PC-9 (cell line): ENCODE measurements around the gene DSN1. TPM values are rescaled to one million over a fixed set of nuclear protein-coding genes. Genes with fewer than 3 reads are reported as not detected.

Experiments
- BruUV-seq: library from RNA; stranded (reverse); fragments of 400-500 nt; replicated peaks from 2 replicates; lab custom pipeline; 2021; lab: Mats Ljungman, UMichigan
- CTCF ChIA-PET: fragments of 300-600 bp; sonication (Branson Sonifier 250); formaldehyde crosslinking; loops from one replicate; lab custom pipeline; 2022; ENCODE audit warnings: antibody characterized with exemption; lab: Charles Lee
- POLR2A ChIA-PET: fragments of 300-600 bp; sonication (Branson Sonifier 250); formaldehyde crosslinking; loops from one replicate; lab custom pipeline; 2022; ENCODE audit warnings: antibody characterized with exemption; ENCODE audit not compliant: unreplicated experiment; lab: Charles Lee
- DNase-seq, 2 experiments: peaks; one replicate each; pipeline versions ENCODE4 v3.0.0 to v3.0.0-alpha.2; 2015 to 2022; ENCODE audit warnings: mixed read lengths in 1 of 2
- H2AFZ ChIP-seq: fragments of 200-600 bp; sonication (generic); 2 replicates; pipeline ENCODE4 v1.8.1; 2017; ENCODE audit warnings: antibody characterized with exemption
- H3F3A ChIP-seq: fragments of 200-600 bp; sonication (generic); 2 replicates; pipeline ENCODE4 v1.8.1; 2017; ENCODE audit warnings: antibody characterized with exemption, mild to moderate bottlenecking, low read depth; ENCODE audit not compliant: insufficient read depth
- H3K27ac ChIP-seq: fragments of 200-600 bp; sonication (generic); 2 replicates; pipeline ENCODE4 v1.6.1; 2016; ENCODE audit warnings: mixed run types
- H3K27me3 ChIP-seq: fragments of 200-600 bp; sonication (generic); 2 replicates; pipeline ENCODE4 v1.6.1; 2016; ENCODE audit warnings: low read depth, mixed run types; ENCODE audit not compliant: insufficient read depth
- H3K36me3 ChIP-seq: fragments of 200-600 bp; sonication (generic); 2 replicates; pipeline ENCODE4 v1.6.1; 2016; ENCODE audit warnings: low read depth, mixed run types
- H3K4me1 ChIP-seq: fragments of 200-600 bp; sonication (generic); replicated peaks from 2 replicates; pipeline ENCODE4 v1.6.1; 2016; ENCODE audit warnings: mixed run types; ENCODE audit not compliant: insufficient read depth
- H3K4me2 ChIP-seq: fragments of 200-600 bp; sonication (generic); 2 replicates; pipeline ENCODE4 v1.6.1; 2017; ENCODE audit warnings: mixed run types
- H3K4me3 ChIP-seq: fragments of 200-600 bp; sonication (generic); 2 replicates; pipeline ENCODE4 v1.6.1; 2016; ENCODE audit warnings: mixed run types
- H3K79me2 ChIP-seq: fragments of 200-600 bp; sonication (generic); 2 replicates; pipeline ENCODE4 v1.6.1; 2017; ENCODE audit warnings: low read depth, mixed run types
- H3K9me2 ChIP-seq: fragments of 200-600 bp; sonication (generic); 2 replicates; pipeline ENCODE4 v1.8.1; 2017; ENCODE audit warnings: mild to moderate bottlenecking; ENCODE audit not compliant: insufficient read depth
- H3K9me3 ChIP-seq: fragments of 200-600 bp; sonication (generic); 2 replicates; pipeline ENCODE4 v1.8.1; 2016; ENCODE audit warnings: low read depth; ENCODE audit not compliant: insufficient read depth
- H4K20me1 ChIP-seq: fragments of 200-600 bp; sonication (generic); 2 replicates; pipeline ENCODE4 v1.8.1; 2017; ENCODE audit not compliant: insufficient read depth
- CTCF ChIP-seq: fragments of 200-600 bp; sonication (generic); conservative IDR thresholded peaks from 2 replicates; pipeline ENCODE4 v1.6.1; 2017; ENCODE audit warnings: mixed run types, antibody characterized with exemption, mild to moderate bottlenecking, moderate library complexity
- EZH2 ChIP-seq: fragments of 200-600 bp; sonication (generic); IDR thresholded peaks from 2 replicates; pipeline ENCODE4 v1.8.0; 2017; ENCODE audit warnings: antibody characterized with exemption, low read depth
- intact Hi-C: fragments of 100-400 bp; cut with micrococcal nuclease; formaldehyde crosslinking; loops from one replicate; pipeline ENCODE4 v1.10.0; 2022; ENCODE audit not compliant: unreplicated experiment
- total RNA-seq: library from RNA; stranded (reverse); gene quantifications from 2 replicates; pipeline ENCODE4 v1.2.3, GENCODE V29; 2021

Gene DSN1
- total RNA-seq, 1 experiment from 2014 or later, result 32.4 TPM

GRCh38 chr20:36785308-36785707 is 11.7 kb upstream of the DSN1 start:
- H3K4me2 ChIP-seq, result no peak overlapping the region
- intact Hi-C loops, result no loop called here
- no peak for DNase-seq
- no peaks in the 10 kb centered on the region for H3F3A ChIP-seq
- H3K9me2 ChIP-seq, result no peaks in the 10 kb centered on the region
- H2AFZ ChIP-seq, result no peak overlapping the region
- POLR2A ChIA-PET, result no interaction called here
- H3K4me3 ChIP-seq, result no peak overlapping the region
- H3K4me1 ChIP-seq, result no peaks in the 10 kb centered on the region
- H4K20me1 ChIP-seq, result no peaks in the 10 kb centered on the region
- H3K79me2 ChIP-seq, result no peaks in the 10 kb centered on the region
- TF ChIP-seq CTCF (no peak), EZH2 (no peak)
- no peaks in the 10 kb centered on the region for H3K9me3 ChIP-seq
- no peak overlapping the region for H3K27ac ChIP-seq
- no TSS peak for BruUV-seq
- H3K36me3 ChIP-seq, result no peaks in the 10 kb centered on the region
- CTCF ChIA-PET, result no interaction called here
- no peaks in the 10 kb centered on the region for H3K27me3 ChIP-seq

GRCh38 chr20:36784900-36785299 is 11.3 kb upstream of the DSN1 start:
- ChIA-PET CTCF (no interaction called here), POLR2A (interaction anchor here (0.6 kb wide), 1 partner anchor 148 kb away, joined by 23 read pairs; no protein-coding TSS in a partner anchor)
- no TSS peak for BruUV-seq
- TF ChIP-seq CTCF (no peak), EZH2 (no peak)
- Histone ChIP-seq H3K79me2 (no peaks in the 10 kb centered on the region), H4K20me1 (no peaks in the 10 kb centered on the region), H2AFZ (no peak overlapping the region), H3K36me3 (no peaks in the 10 kb centered on the region), H3F3A (no peaks in the 10 kb centered on the region), H3K27me3 (no peaks in the 10 kb centered on the region), H3K4me2 (no peak overlapping the region), H3K9me3 (no peaks in the 10 kb centered on the region), H3K27ac (no peak overlapping the region), H3K4me3 (no peak overlapping the region), H3K4me1 (no peaks in the 10 kb centered on the region), H3K9me2 (no peaks in the 10 kb centered on the region)
- no peak for DNase-seq
- intact Hi-C loops, result no loop called here

- intact Hi-C loops, result no loop called here
- Histone ChIP-seq H3K9me3 (no peaks in the 10 kb centered on the region), H3K4me1 (no peaks in the 10 kb centered on the region), H3K4me2 (no peak overlapping the region), H3K27ac (no peak overlapping the region), H3K4me3 (no peak overlapping the region), H3K36me3 (no peaks in the 10 kb centered on the region), H3K79me2 (no peaks in the 10 kb centered on the region), H3K27me3 (no peaks in the 10 kb centered on the region), H2AFZ (no peak overlapping the region), H3K9me2 (no peaks in the 10 kb centered on the region), H4K20me1 (no peaks in the 10 kb centered on the region), H3F3A (no peaks in the 10 kb centered on the region)
- ChIA-PET POLR2A (no interaction called here), CTCF (no interaction called here)
- BruUV-seq, result no TSS peak
- TF ChIP-seq EZH2 (no peak), CTCF (no peak)
- no peak for DNase-seq
Observed at GRCh38 chr20:36784116-36784515, 10.6 kb upstream of the DSN1 start.
